HG03039 (cell line): ENCODE results near the gene POLR3GL.
"Not testable (repeated sequence)": the region's sequence is repeated elsewhere in the genome, so short reads cannot be mapped to it uniquely, and the experiment has no call there.

Source experiments
- ATAC-seq: cut with Tn5 transposase; IDR thresholded peaks from one replicate; pipeline ENCODE4 v1.9.1; 2021; ENCODE audit warnings: mild to moderate bottlenecking, moderate library complexity; ENCODE audit not compliant: unreplicated experiment

POLR3GL gene

DNA sequence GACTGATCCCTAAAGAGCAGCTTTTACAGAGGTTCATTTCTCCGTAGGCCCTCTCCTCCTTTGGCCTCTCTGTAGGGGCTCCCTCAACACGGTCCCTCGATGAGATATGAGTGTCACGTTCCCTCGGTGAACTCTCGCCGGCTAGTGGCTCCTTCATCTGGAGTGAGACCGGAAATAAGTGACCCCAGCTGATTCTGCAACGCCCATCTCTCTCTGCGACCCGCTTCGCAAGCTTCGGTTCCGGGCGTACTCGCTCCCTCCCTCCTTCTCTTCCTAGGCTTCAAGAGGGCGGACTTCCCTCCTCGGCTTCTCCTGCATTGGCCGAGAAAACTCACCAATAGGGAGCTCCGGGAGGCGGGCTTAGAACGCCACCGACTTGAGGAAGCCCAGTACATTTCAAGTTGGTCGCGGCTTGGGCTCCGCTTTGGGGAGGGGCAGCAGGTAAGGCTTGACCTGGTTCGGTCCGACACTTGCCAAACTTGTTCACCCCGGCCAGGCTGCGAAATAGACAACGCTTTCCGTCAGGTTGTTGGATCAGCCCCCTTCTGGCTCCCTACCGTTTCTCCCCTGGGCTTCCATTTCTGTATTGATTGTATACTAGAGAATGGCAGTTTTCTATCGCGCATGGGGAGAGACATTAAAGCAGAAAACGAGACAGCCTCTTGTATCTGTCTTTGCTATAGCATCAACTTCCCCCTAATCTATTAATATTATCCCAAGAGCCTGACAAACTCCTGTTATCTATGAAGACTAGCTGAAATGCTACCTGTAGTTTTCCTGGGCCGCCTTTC is at the start of gene POLR3GL, which contains the start of gene ANKRD34A:
TSS of gene POLR3GL (plus strand) at position 363 of the 791 bp plus-strand sequence. CDS start 10,176 bp downstream, outside the sequence.
TSS of gene ANKRD34A (minus strand) at position 248 of the 791 bp plus-strand sequence. CDS start 2,816 bp downstream, outside the sequence.
- peak; percentile 85 for ATAC-seq

GRCh38 chr1:145916745-145917144 is 47.7 kb upstream of the POLR3GL start:
- ATAC-seq = no peak

DNA sequence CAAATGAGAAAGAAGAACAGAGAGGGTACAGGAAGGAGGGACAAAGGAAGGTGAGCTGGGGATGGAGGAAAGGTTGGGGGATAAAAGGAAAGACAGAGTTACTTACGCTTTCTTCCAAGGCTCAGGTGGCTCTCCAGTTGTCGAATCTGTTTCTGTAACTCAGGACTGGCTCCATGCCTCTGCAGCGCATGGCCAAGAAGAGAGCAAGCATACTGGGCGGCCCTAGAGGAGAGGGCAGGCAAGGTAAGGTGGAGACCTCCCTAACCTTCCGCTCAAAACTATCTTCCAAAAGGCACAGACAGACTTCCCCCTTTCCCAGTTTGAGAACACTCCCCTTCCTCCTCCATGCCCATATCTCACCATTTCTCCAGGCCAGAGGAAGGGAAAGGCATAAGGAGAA is 46.9 kb upstream of the POLR3GL start:
- ATAC-seq = no peak

DNA sequence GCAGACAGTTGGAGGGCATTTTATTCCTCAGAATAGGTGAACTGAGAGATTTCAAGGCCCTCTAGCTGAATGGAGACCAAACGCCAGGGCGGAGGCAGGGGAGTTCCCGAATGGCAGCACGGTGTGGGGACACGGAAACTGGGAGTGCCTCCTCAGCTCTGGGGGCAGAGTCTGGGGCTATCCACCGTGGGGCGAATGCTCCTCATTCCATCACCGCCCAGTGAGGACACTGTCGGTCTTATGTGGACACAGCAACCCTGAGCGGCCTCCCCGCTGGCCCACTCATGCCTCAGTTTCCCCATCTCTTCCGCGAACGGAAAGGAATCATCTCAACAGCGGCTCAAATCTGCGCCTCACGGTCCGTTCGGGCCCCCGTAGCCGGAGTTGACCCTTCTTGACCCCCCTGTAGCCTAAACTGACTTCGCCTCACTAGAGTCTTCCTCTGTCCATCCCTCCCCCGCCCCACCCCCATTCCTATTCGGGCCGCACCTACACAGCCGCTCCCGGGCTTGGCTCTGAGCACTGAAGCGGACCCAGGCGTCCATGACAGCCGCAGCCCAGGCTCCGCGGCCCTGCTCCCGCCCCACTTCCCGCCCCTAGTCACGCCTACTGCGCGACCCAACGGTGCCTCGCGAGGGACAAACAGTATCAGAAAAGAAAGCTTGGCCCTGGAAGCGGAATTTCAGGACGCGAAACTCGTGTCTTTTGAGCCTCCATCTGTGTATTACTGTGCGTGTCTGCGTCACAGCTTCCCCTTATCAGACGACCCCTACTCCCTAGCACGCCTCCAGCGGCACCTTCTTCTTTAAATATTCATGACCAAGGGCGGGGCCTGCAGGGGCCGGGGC is 46.1 kb upstream of the POLR3GL start, which contains the start of gene PEX11B:
TSS of gene PEX11B (minus strand) at position 574 of the 848 bp plus-strand sequence. CDS start at position 545, 29 bp downstream.
- peak; percentile 78 for ATAC-seq

- ATAC-seq = peak; percentile 74
Observed at GRCh38 chr1:145918992-145919939, 45.2 kb upstream of the POLR3GL start.

GRCh38 chr1:145920297-145920696 is 44.2 kb upstream of the POLR3GL start:
- not testable (repeated sequence) for ATAC-seq

GRCh38 chr1:145922266-145922665 is 42.2 kb upstream of the POLR3GL start:
- ATAC-seq = no peak

DNA sequence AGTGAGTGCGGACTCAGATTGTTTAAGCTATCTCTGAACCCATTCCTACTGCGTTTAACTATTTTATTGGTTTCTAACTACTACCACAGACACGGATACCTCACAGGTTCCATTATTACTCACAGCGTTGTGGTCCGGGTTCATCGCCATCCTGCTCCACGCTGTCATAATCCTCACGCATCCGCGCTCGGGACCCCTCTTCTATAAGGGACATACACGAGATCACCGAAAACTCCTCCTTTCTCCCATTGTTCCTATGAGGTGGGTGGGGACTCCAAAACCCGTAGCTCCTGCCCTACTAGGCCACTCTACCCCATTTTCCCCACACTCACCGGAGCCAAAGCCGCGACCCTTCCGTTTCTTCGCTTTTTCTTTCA is 37.8 kb upstream of the POLR3GL start:
- no peak for ATAC-seq

GRCh38 chr1:145927063-145927886 is 37.2 kb upstream of the POLR3GL start, which contains the start of gene RBM8A:
Gene RBM8A, minus strand, starts transcription at chr1:145927484. Its CDS starts 58 bp downstream, at chr1:145927426.
- peak; percentile 94 for ATAC-seq

DNA sequence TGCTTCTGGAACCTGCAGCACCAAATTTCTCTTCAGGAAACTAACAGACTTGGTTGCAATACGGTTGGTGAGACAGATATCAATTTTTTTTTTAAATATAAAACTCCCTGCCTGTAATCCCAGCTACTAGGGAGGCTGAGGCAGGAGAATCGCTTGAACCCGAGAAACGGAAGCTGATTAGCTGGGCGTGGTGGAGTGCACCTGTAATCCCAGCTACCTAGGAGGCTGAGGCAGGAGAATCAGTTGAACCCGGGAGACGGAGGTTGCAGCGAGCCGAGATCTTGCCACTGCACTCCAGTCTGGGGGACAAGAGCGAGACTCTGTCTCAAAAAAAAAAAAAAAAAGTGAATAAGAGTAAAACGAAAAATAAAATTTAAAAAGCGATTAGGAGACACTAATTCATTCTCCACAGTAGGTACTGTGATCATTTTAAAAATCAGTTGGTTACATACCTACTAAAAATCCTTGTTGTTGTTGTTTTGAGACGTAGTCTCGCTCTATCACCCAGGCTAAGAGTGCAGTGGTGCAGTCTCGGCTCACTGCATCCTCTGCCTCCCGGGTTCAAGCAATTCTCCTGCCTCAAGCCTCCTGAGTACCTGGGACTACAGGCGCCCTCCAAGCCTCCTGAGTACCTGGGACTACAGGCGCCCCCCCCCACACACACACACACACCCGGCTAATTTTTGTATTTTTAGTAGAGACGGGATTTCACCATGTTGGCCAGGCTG is 36.4 kb upstream of the POLR3GL start:
- no peak for ATAC-seq

- not testable (repeated sequence) for ATAC-seq
Observed at GRCh38 chr1:145932522-145933009, 31.9 kb upstream of the POLR3GL start.

DNA sequence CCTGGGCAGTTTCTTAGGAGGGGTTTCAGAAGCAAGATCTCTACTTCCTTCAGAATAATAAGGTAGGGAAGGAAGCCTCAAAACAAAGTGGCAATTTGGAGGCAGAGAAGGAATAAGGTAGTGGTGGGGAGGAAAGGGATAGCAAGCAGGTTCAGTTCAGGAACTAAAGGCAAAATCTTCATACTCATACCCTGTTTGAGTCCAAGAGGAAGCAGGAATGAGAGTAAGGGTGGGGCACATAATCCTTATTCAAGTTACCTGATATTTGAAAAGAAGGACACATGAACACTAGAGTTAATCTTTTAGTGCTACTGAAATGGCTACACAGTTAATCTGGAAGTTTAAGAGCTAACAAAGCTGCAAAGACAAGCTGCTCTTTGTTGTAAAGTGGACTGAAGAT is 28.8 kb upstream of the POLR3GL start:
- no peak for ATAC-seq

- no peak for ATAC-seq
Observed at GRCh38 chr1:145936247-145936646, 28.2 kb upstream of the POLR3GL start.

GRCh38 chr1:145937436-145937835 is 27.1 kb upstream of the POLR3GL start:
- no peak for ATAC-seq

DNA sequence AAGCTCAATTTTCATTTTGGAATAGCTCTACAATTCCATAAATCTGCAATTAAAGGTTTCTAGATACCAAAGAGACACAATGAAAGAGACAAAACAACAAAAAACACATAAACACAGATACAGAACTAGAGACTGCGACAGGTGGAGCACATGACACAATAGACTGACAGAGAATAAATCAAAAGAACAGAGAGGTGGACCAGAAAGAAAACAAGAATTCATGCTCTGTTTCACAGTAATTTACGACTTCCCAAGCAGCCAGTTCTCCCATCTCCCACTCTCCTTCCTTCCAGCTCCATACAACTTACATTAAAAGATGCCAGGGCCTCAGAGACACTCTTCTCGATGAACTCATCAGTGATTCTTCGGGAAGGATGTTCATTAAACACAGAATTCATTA is 22.1 kb upstream of the POLR3GL start:
- ATAC-seq = no peak

DNA sequence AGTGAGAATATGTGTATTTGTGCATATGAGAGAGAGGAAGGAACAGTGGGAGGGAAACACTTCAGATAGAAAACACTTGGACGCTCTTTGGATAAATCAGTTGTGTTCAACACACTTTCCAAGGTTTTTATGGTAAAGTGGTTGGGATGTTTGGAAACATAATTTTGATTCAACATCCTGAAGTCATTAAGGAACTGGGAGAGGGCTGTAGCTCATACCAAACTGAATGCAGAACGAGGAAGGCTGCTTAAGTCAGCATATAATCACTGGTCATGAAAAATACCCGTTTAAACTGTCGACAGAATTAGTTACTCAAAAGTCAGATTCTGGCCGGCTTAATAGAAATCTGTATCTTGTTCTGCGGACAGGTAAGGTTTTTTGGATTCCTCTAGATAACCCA is 21.6 kb upstream of the POLR3GL start:
- ATAC-seq = no peak

DNA sequence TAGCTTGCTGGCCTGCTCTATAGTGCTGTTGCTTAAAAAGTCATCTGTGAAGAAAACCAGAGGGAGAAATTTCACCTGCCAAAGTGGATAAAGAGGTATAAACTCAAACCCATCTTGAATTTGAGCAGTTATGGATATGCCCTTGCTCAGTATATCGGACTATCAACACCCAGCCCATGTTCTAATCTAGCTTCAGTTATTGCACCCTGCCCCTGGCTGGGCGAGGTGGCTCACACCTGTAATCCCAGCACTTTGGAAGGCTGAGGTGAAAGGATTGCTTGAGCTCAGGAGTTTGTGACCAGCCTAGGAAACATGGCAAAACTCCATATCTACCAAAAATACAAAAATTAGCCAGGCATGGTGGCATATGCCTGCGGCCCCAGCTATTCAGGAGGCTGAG is 20.0 kb upstream of the POLR3GL start:
- no peak for ATAC-seq

DNA sequence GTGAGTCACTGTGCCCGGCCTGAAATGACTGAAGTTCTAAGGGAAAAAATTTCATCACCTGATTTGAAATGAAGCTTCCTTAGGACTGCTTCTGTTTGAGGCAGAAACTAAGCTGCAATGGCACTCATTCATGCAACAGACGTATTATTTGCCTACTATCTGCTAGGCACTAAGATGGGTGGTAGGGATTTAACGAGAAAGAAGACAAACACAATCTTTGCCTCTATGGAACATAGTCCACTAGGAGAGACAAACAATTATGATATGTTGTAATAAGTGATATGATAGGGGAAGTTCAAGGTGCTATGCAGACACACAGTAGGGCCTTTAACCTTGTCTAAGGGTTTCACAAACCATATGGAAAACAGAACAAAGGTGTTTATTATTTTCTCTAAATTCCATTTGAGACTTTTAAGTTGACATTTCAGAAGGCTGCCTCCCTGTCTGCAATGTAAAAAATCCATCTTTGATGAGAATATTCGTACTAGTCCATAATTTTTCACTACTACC is 18.0 kb upstream of the POLR3GL start:
- ATAC-seq = no peak
